Activated naive CD8-positive, alpha-beta T cell treated with anti-CD3 and anti-CD28 coated beads, Interleukin-2, amount 10 ng/mL, durations not matched to agents 7 days and 5 days (primary cell): ENCODE measurements around the gene SMAP2. TPM values are rescaled to one million over a fixed set of nuclear protein-coding genes. Genes with fewer than 3 reads are reported as not detected.
A peak's percentile ranks its signal among the peaks of the same experiment; 100 is the strongest.

Source experiments
- ATAC-seq: fragments of 150-1000 bp; cut with Tn5 transposase; one replicate; pipeline ENCODE4 v1.10.0; 2021; ENCODE audit warnings: low read depth, moderate library complexity
- POLR2A ChIA-PET: fragments of 350-600 bp; sonication (Branson Sonifier 250); formaldehyde crosslinking; loops from one replicate; lab custom pipeline; 2021; ENCODE audit warnings: antibody characterized with exemption; lab: Charles Lee
- DNase-seq: peaks from one replicate; pipeline ENCODE4 v3.0.0; 2021
- H3K27ac Mint-ChIP-seq: one replicate; pipeline ENCODE4 v1.8.0; 2022; ENCODE audit warnings: mild to moderate bottlenecking, mixed read lengths
- H3K27me3 Mint-ChIP-seq: one replicate; pipeline ENCODE4 v1.8.0; 2022; ENCODE audit warnings: mild to moderate bottlenecking, moderate library complexity, mixed read lengths
- H3K36me3 Mint-ChIP-seq: one replicate; pipeline ENCODE4 v1.8.0; 2021; ENCODE audit warnings: mild to moderate bottlenecking, mixed read lengths
- H3K4me1 Mint-ChIP-seq: one replicate; pipeline ENCODE4 v1.8.0; 2021; ENCODE audit warnings: mixed read lengths
- H3K4me3 Mint-ChIP-seq: one replicate; pipeline ENCODE4 v1.8.0; 2022; ENCODE audit warnings: mild to moderate bottlenecking, moderate library complexity, mixed read lengths
- H3K9me3 Mint-ChIP-seq: one replicate; pipeline ENCODE4 v1.8.0; 2021; ENCODE audit warnings: mixed read lengths
- total RNA-seq, 2 experiments: library from RNA; stranded (reverse); gene quantifications; one replicate each; pipeline ENCODE4 v1.2.3, GENCODE V29; 2021

Gene SMAP2
- total RNA-seq, 2 experiments from 2014 or later: 133 to 138 TPM

DNA sequence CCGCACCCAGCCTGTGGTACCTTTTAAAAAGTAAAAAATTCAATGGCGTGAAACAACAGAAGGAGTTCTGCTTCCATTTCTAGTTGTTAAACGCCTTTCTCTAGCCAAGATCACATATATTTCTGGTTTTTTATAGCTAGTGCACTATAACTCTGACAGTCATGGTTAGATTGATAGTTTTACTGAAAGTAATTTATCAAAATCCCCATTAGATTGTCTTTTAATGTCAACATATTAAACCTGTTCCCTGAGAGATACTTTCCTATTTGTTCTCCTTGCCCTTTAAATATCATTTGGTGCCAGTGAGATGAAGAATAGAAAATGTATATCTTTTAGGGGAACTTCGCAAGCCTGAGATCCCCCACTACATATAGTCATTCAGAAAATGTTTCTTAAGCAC is 7.3 kb downstream of the SMAP2 start:
- Mint-ChIP-seq H3K27me3 (no peaks in the 10 kb centered on the region), H3K9me3 (no peaks in the 10 kb centered on the region), H3K4me3 (peak overlapping the region; percentile 80), H3K4me1 (peaks cover 82% of the 10 kb centered on the region), H3K27ac (peak overlapping the region; percentile 98), H3K36me3 (peaks cover 24% of the 10 kb centered on the region)
- POLR2A ChIA-PET: interaction anchor here (0.7 to 10.4 kb wide), 6 partner anchors 7 to 125 kb away, joined by 3 to 175 read pairs (median 5); partner anchors contain the start of gene SMAP2
- no peak for DNase-seq
- no peak for ATAC-seq

DNA sequence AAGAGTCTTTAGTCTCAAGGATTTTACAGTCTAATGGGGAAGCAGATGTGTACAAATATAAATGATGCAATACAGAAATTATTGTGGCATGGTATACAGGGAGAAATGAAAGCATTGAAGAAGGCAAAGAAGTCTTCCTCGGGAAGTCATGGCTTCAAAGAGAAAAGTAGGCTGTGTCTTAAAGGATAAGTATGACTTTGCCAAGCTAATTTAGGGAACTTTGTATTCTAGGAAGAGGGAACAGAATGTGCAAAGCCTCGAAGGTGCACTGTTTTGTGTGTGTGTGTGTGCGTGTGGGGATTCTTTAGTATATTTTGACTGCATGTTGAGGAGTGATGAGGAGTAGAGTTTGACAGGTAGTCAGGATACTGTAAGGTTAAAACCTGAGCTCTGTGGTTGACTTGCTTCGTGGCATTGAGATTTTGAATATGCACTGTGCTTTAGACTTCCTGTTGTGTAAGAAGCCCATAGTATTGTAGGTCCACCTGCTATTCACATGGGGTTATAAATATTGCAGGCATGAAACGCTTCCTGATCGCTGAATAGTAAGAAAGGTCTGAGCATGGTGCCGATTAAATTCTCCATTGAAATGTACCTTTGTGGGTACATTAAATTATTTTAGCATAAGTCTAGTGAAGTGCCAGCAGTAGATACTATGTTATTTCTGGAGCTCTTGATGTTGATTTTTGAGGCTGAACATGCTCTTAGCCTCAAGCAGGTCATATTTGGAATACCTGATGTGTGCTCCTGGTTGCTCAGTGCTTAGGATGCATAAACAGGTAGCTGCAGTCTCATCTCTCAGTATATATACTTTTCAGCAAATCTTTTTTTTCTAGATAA is 8.0 kb downstream of the SMAP2 start:
- Mint-ChIP-seq H3K9me3 (no peaks in the 10 kb centered on the region), H3K27ac (peak overlapping the region; percentile 98), H3K36me3 (peaks cover 24% of the 10 kb centered on the region), H3K4me3 (peak overlapping the region; percentile 80), H3K27me3 (no peaks in the 10 kb centered on the region), H3K4me1 (peaks cover 82% of the 10 kb centered on the region)
- POLR2A ChIA-PET: interaction anchor here (0.7 to 10.4 kb wide), 9 partner anchors 8 to 63 kb away, joined by 3 to 175 read pairs (median 5); partner anchors contain the start of gene SMAP2
- ATAC-seq (peak; percentile 62), DNase-seq (no peak)

DNA sequence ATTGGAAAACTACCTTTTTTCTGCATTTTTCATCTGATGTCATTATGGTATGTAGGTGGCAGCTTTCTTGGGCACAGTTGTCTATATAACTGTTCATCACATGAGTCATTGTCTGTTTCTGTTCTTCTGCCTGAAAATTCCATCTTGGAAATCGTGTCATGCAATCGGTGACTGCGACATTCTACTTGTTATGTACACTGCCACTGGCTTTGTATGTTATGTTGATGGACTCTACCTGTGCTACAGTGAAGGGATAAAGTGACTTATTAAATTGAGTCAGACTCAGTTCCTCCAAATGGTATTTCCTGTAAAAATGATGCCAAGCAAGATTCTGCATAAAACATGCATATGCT is 8.6 kb downstream of the SMAP2 start:
- Mint-ChIP-seq H3K36me3 (peaks cover 22% of the 10 kb centered on the region), H3K4me3 (peak overlapping the region; percentile 80), H3K27me3 (no peaks in the 10 kb centered on the region), H3K9me3 (no peaks in the 10 kb centered on the region), H3K4me1 (peaks cover 80% of the 10 kb centered on the region), H3K27ac (peak overlapping the region; percentile 98)
- no peak for ATAC-seq
- DNase-seq: no peak
- POLR2A ChIA-PET: interaction anchor here (1.0 to 10.4 kb wide), 6 partner anchors 8 to 23 kb away, joined by 3 to 175 read pairs (median 6); partner anchors contain the start of gene SMAP2

DNA sequence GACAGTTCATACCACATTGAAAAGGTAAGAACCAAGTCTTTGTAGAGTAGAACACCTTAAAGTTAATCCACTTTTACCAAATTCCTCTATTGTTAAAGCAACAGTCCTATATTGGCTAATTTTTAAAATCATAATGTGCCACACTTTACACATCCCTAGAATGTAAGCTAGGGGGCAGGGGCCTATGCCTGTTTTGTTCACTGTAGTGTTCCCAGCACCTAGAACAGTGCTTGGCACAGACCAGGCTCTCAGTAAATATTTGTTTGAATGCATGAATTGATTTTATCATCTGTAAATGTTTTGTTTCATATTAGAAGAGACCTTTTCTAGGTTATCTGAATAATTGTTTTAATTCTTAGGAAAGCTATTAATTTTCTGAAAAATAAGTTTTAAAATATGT is 9.1 kb downstream of the SMAP2 start:
- DNase-seq (no peak), ATAC-seq (no peak)
- no peaks in the 10 kb centered on the region for H3K9me3 Mint-ChIP-seq
- peak overlapping the region; percentile 98 for H3K27ac Mint-ChIP-seq
- H3K27me3 Mint-ChIP-seq: no peaks in the 10 kb centered on the region
- H3K4me1 Mint-ChIP-seq: peaks cover 78% of the 10 kb centered on the region
- H3K36me3 Mint-ChIP-seq: peaks cover 18% of the 10 kb centered on the region
- H3K4me3 Mint-ChIP-seq: peak overlapping the region; percentile 85
- POLR2A ChIA-PET: interaction anchor here (1.0 to 10.4 kb wide), 5 partner anchors 9 to 67 kb away, joined by 3 to 175 read pairs (median 5); partner anchors contain the start of gene SMAP2

DNA sequence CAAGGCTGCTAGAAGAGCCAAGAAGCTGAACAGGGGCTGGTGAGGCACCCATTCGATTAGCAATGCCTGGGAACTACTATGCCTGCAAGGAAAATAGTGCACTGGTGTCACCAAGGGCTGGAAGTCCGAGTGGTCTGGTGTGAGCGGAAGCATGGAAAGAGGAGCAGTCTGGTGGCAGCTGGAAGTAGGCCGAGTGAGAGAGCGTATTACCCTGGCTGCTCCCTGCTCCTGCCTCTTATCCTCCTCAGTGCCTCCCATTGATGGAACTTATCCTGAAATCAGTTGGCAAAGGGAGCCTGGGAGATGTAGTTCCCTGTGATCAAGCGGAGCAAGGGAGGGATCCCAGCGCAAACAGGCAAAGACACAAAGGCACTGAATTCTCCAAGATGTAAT is 9.6 kb downstream of the SMAP2 start:
- H3K27me3 Mint-ChIP-seq: no peaks in the 10 kb centered on the region
- H3K9me3 Mint-ChIP-seq: no peaks in the 10 kb centered on the region
- POLR2A ChIA-PET: interaction anchor here (1.3 to 10.4 kb wide), 5 partner anchors 10 to 68 kb away, joined by 3 to 175 read pairs (median 17); partner anchors contain the start of gene SMAP2
- peaks cover 76% of the 10 kb centered on the region for H3K4me1 Mint-ChIP-seq
- H3K27ac Mint-ChIP-seq: peak overlapping the region; percentile 98
- peaks cover 17% of the 10 kb centered on the region for H3K36me3 Mint-ChIP-seq
- ATAC-seq (no peak), DNase-seq (no peak)
- peak overlapping the region; percentile 85 for H3K4me3 Mint-ChIP-seq

DNA sequence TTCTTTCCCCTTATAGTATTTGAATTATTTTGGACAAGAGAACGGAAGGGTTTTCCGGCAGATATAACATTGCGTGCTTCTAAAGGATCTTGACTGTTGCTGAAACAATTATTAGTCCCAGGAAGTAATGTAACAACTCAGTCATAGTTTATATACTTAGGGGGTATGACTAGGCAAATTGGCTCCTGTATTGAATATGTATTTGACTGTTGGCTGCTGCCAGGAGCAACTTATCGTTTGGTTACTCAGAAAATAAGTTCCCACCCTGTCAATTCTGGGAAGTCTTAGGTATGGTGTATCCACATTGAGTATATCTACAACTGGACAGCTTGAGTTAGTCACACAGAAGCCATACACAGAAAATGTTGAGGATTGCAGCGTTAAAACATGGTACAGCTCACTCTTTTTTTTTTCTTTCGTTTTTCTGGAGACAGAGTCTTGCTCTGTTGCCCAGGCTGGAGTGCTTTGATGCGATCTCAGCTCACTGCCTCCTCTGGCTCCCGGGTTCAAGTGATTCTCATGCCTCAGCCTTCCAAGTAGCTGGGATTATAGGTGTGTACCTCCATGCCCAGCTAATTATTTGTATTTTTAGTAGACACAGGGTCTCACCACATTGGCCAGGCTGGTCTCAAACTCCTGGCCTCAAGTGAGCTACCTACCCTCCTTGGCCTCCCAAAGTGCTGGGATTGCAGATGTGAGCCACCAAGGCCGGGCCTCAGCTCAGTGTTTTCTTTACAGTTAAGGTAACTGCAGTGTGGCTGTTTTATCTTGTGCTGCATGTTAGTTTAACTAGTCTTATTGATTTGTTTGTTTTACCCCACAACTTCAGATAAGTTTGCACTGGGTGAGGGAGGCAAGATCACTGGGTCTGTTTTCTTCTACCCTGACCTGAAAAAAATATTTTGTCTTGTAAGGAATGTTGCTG is 10.2 kb downstream of the SMAP2 start:
- ATAC-seq (no peak), DNase-seq (no peak)
- H3K4me1 Mint-ChIP-seq: peaks cover 75% of the 10 kb centered on the region
- H3K9me3 Mint-ChIP-seq: no peaks in the 10 kb centered on the region
- H3K36me3 Mint-ChIP-seq: peaks cover 13% of the 10 kb centered on the region
- H3K27ac Mint-ChIP-seq: peak overlapping the region; percentile 98
- H3K27me3 Mint-ChIP-seq: no peaks in the 10 kb centered on the region
- POLR2A ChIA-PET: interaction anchor here (1.3 to 10.4 kb wide), 5 partner anchors 10 to 308 kb away, joined by 3 to 175 read pairs (median 5); partner anchors contain the start of genes NFYC and SMAP2
- H3K4me3 Mint-ChIP-seq: peak overlapping the region; percentile 85

DNA sequence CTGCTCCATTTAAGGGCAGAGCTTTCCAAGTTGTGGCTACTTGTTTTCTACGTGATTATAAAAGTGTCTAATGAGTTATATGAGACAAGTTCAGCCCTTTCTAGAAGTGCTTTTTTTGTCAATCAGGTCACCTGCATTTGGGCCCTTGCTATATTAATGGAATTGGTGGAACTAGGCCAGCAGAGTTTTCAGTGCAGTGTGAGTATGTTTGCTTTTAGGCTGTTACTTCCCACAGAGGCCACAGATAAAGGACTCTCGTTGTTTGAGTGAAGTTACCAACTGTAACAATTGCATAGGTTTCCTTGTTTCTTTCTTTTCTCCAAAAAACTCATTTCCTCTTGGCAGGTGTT is 10.9 kb downstream of the SMAP2 start:
- POLR2A ChIA-PET: interaction anchor here (1.6 to 10.4 kb wide), 5 partner anchors 11 to 307 kb away, joined by 4 to 175 read pairs (median 12); partner anchors contain the start of genes NFYC and SMAP2
- Mint-ChIP-seq H3K27me3 (no peaks in the 10 kb centered on the region), H3K27ac (peak overlapping the region; percentile 98), H3K36me3 (peaks cover 16% of the 10 kb centered on the region), H3K4me1 (peaks cover 80% of the 10 kb centered on the region), H3K4me3 (peak overlapping the region; percentile 85), H3K9me3 (no peaks in the 10 kb centered on the region)
- DNase-seq: no peak
- ATAC-seq: no peak

DNA sequence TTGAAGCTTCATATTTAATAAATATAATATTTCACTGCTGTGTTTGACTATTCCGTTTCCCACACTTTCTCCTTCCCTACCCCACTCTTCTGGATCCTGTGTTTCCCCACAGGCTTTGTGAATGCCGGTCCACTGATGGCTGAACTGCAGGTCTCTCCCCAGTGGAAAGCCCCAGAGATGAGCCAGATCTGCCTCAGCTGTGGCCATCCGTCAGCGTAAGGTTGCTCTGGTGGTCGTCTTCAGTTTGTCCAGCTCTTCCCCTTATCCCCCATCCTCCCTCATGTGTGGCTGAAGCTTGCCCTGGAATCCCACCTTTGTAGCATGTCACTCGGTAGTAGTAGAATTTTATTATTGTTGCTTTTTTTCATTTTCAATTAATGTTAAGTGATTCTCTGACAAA is 11.4 kb downstream of the SMAP2 start:
- peak overlapping the region; percentile 98 for H3K27ac Mint-ChIP-seq
- DNase-seq: no peak
- no peaks in the 10 kb centered on the region for H3K9me3 Mint-ChIP-seq
- H3K4me3 Mint-ChIP-seq: peak overlapping the region; percentile 85
- no peaks in the 10 kb centered on the region for H3K27me3 Mint-ChIP-seq
- H3K36me3 Mint-ChIP-seq: peaks cover 17% of the 10 kb centered on the region
- no peak for ATAC-seq
- H3K4me1 Mint-ChIP-seq: peaks cover 82% of the 10 kb centered on the region
- POLR2A ChIA-PET: interaction anchor here (1.2 to 10.4 kb wide), 7 partner anchors 9 to 345 kb away, joined by 4 to 175 read pairs (median 12); partner anchors contain the start of genes CAP1, NFYC and SMAP2

DNA sequence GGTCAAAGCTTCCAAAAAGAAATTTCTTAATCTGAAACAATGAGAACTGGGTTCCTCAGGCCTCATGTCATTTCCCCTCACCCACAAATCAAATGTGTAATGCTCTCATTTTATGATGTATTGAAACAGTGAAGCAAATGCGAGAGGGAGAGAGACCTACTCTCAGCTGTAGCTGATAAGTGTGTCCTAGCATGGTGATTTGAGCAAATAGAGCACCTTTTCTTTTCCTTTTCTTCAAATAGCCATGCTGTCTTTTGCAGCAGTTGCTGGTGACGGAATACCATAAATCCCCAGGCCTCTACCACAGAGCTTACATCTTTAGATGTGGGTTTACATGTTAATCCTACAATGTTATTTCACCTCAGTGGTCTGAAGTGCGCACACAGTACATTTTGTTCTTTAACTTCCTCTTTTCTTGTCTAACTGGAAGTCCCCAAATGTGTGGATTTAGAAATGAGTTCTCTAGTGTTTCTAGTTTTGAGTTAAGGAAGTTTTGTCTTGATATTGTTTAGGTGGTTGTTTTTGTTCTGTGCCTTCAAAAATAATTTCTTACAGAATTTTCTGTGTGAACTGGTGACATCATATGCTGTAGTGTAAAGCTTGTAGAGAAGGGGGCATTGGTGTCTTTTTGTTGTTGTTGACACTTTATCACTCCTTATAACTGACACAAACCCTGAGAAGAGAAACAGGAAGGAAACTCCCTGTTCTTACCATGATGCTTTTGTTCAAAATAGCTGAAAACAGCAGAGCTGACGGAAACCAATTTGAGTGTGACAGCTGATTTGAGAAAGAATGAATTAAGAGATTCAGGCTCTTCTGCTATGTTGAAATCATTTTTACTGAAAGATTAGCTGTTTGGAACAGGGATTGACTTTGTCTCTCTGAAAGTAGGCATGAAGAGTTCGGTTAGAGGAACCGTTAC is 12.2 kb downstream of the SMAP2 start:
- POLR2A ChIA-PET: interaction anchor here (1.2 to 10.4 kb wide), 9 partner anchors 8 to 346 kb away, joined by 4 to 175 read pairs (median 5); partner anchors contain the start of genes CAP1, NFYC and SMAP2
- Mint-ChIP-seq H3K36me3 (peaks cover 20% of the 10 kb centered on the region), H3K4me1 (peaks cover 84% of the 10 kb centered on the region), H3K27me3 (no peaks in the 10 kb centered on the region), H3K4me3 (peak overlapping the region; percentile 85), H3K27ac (peak overlapping the region; percentile 98), H3K9me3 (no peaks in the 10 kb centered on the region)
- peak; percentile 55 for ATAC-seq
- no peak for DNase-seq

DNA sequence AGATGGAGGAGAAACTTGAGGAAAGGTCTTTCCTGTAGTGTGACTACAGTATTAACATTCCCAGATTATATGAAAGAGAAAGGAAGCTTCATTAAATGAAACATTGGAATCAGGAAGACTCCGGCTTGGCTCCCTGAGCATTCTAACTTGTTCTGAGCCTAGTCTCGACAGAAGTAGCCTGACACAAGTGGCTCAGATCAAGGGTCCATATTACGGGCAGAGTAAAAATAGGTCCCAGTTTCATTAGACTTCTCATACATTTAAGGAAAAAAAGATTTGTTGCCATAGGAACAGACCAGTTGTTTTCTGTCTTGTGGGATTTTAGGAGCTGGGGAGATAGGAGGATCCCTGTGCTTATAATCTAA is 12.8 kb downstream of the SMAP2 start:
- peaks cover 83% of the 10 kb centered on the region for H3K4me1 Mint-ChIP-seq

DNA sequence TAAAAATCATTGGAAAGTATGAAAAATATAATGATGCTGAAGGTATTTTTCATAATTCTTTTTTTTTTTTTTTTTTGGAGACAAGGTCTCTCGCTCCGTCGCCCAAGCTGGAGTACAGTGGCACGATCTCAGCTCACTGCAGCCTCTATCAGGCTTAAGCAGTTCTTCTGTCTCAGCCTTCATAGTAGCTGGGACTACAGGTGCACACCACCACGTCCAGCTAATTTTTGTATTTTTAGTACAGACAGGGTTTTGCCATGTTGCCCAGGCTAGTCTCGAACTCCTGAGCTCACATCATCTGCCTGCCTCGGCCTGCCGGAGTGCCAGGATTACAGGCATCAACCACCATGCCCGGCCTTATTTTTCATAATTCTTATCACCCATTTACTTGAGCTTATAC is 13.3 kb downstream of the SMAP2 start:
- peak overlapping the region; percentile 85 for H3K4me3 Mint-ChIP-seq

More for the DNA sequence above, 12.8 kb downstream of the SMAP2 start:
- H3K27ac Mint-ChIP-seq: peak overlapping the region; percentile 98
- peak overlapping the region; percentile 85 for H3K4me3 Mint-ChIP-seq
- peaks cover 20% of the 10 kb centered on the region for H3K36me3 Mint-ChIP-seq
- ATAC-seq (no peak), DNase-seq (no peak)
- no peaks in the 10 kb centered on the region for H3K27me3 Mint-ChIP-seq
- H3K9me3 Mint-ChIP-seq: no peaks in the 10 kb centered on the region
- POLR2A ChIA-PET: interaction anchor here (1.4 to 10.4 kb wide), 7 partner anchors 8 to 346 kb away, joined by 4 to 175 read pairs (median 12); partner anchors contain the start of genes CAP1 and SMAP2

More for the DNA sequence above, 13.3 kb downstream of the SMAP2 start:
- Mint-ChIP-seq H3K36me3 (peaks cover 20% of the 10 kb centered on the region), H3K27me3 (no peaks in the 10 kb centered on the region), H3K9me3 (no peaks in the 10 kb centered on the region), H3K4me1 (peaks cover 83% of the 10 kb centered on the region), H3K27ac (peak overlapping the region; percentile 98)
- DNase-seq (no peak), ATAC-seq (no peak)
- POLR2A ChIA-PET: interaction anchor here (0.6 to 10.4 kb wide), 8 partner anchors 9 to 347 kb away, joined by 3 to 175 read pairs (median 8); partner anchors contain the start of genes CAP1 and SMAP2
